H9 (cell line): ENCODE results near the gene SCLY. TPM values are rescaled to one million over a fixed set of nuclear protein-coding genes. Genes with fewer than 3 reads are reported as not detected.

Source experiments
- DNase-seq: peaks from one replicate; pipeline ENCODE4 v3.0.0-alpha.2; 2017
- H2AFZ ChIP-seq: one replicate; pipeline ENCODE4 v1.6.1; 2013; ENCODE audit warnings: mild to moderate bottlenecking, low read length, control low read depth, moderate library complexity
- H2AK5ac ChIP-seq: 2 replicates; pipeline ENCODE4 v1.6.1; 2013; ENCODE audit warnings: low read length, control low read depth, mixed read lengths; ENCODE audit not compliant: insufficient read length
- H2BK120ac ChIP-seq: one replicate; pipeline ENCODE4 v1.6.1; 2013; ENCODE audit warnings: low read depth, mild to moderate bottlenecking, low read length, control low read depth, inconsistent platforms; ENCODE audit not compliant: poor library complexity, severe bottlenecking
- H2BK12ac ChIP-seq: 2 replicates; pipeline ENCODE4 v1.6.1; 2013; ENCODE audit warnings: low read length, control low read depth, mixed read lengths, low read depth; ENCODE audit not compliant: insufficient read length
- H2BK15ac ChIP-seq: 2 replicates; pipeline ENCODE4 v1.6.1; 2013; ENCODE audit warnings: low read depth, low read length, control low read depth
- H2BK20ac ChIP-seq: one replicate; pipeline ENCODE4 v1.6.1; 2013; ENCODE audit warnings: low read depth, mild to moderate bottlenecking, low read length, control low read depth, inconsistent platforms; ENCODE audit not compliant: poor library complexity, severe bottlenecking
- H2BK5ac ChIP-seq: 2 replicates; pipeline ENCODE4 v1.6.1; 2013; ENCODE audit warnings: low read length, control low read depth, mixed read lengths; ENCODE audit not compliant: insufficient read length
- H3K14ac ChIP-seq: 2 replicates; pipeline ENCODE4 v1.6.1; 2013; ENCODE audit warnings: low read length, control low read depth; ENCODE audit not compliant: insufficient read depth
- H3K18ac ChIP-seq: 2 replicates; pipeline ENCODE4 v1.6.1; 2013; ENCODE audit warnings: low read depth, mild to moderate bottlenecking, mixed read lengths, low read length, control low read depth; ENCODE audit not compliant: insufficient read length
- H3K23ac ChIP-seq: 2 replicates; pipeline ENCODE4 v1.6.1; 2013; ENCODE audit warnings: low read length, control low read depth, mixed read lengths, low read depth; ENCODE audit not compliant: insufficient read length
- H3K23me2 ChIP-seq: 2 replicates; pipeline ENCODE4 v1.6.1; 2013; ENCODE audit warnings: low read depth, mild to moderate bottlenecking, mixed read lengths, low read length, control low read depth; ENCODE audit not compliant: insufficient read length, poor library complexity, severe bottlenecking
- H3K27ac ChIP-seq: 2 replicates; pipeline ENCODE4 v1.5.1; 2013; ENCODE audit warnings: low read length, control low read depth, mixed read lengths, low read depth; ENCODE audit not compliant: insufficient read length
- H3K27me3 ChIP-seq: 2 replicates; pipeline ENCODE4 v1.6.1; 2013; ENCODE audit warnings: low read length, control low read depth, inconsistent platforms; ENCODE audit not compliant: insufficient read depth
- H3K4ac ChIP-seq: 2 replicates; pipeline ENCODE4 v1.6.1; 2013; ENCODE audit warnings: low read depth, mild to moderate bottlenecking, control low read depth, inconsistent platforms, low read length, moderate library complexity
- H3K4me1 ChIP-seq: 2 replicates; pipeline ENCODE4 v1.6.1; 2013; ENCODE audit warnings: low read length, control low read depth, inconsistent platforms; ENCODE audit not compliant: insufficient read depth
- H3K4me2 ChIP-seq: 2 replicates; pipeline ENCODE4 v1.6.1; 2013; ENCODE audit warnings: low read length, control low read depth, mixed read lengths; ENCODE audit not compliant: insufficient read length, insufficient read depth
- H3K56ac ChIP-seq: 2 replicates; pipeline ENCODE4 v1.6.1; 2013; ENCODE audit warnings: low read depth, mild to moderate bottlenecking, mixed read lengths, low read length, control low read depth; ENCODE audit not compliant: insufficient read length
- H3K79me1 ChIP-seq: 2 replicates; pipeline ENCODE4 v1.6.1; 2013; ENCODE audit warnings: low read depth, mild to moderate bottlenecking, moderate library complexity, low read length, control low read depth, inconsistent platforms; ENCODE audit not compliant: insufficient read depth, poor library complexity, severe bottlenecking
- H3K79me2 ChIP-seq: 2 replicates; pipeline ENCODE4 v1.6.1; 2013; ENCODE audit warnings: low read length, control low read depth, inconsistent platforms; ENCODE audit not compliant: insufficient read depth
- H3K9ac ChIP-seq: 2 replicates; pipeline ENCODE4 v1.6.1; 2013; ENCODE audit warnings: low read length, control low read depth, mixed read lengths; ENCODE audit not compliant: insufficient read length; ENCODE audit errors: extremely low read depth
- H3K9me3 ChIP-seq: one replicate; pipeline ENCODE4 v1.6.1; 2013; ENCODE audit warnings: low read depth, low read length, inconsistent platforms; ENCODE audit not compliant: control insufficient read depth
- H3T11ph ChIP-seq: one replicate; pipeline ENCODE4 v1.6.1; 2013; ENCODE audit warnings: mild to moderate bottlenecking, low read length, control low read depth, inconsistent platforms
- H4K20me1 ChIP-seq: one replicate; pipeline ENCODE4 v1.6.1; 2013; ENCODE audit not compliant: control insufficient read depth, insufficient read length, insufficient read depth
- H4K5ac ChIP-seq: 2 replicates; pipeline ENCODE4 v1.6.1; 2013; ENCODE audit warnings: low read depth, mild to moderate bottlenecking, mixed read lengths, low read length, control low read depth; ENCODE audit not compliant: insufficient read length
- H4K8ac ChIP-seq: replicated peaks from 2 replicates; pipeline ENCODE4 v1.6.1; 2013; ENCODE audit warnings: low read length, control low read depth, mixed read lengths, low read depth; ENCODE audit not compliant: insufficient read length
- H4K91ac ChIP-seq: 2 replicates; pipeline ENCODE4 v1.6.1; 2013; ENCODE audit warnings: low read depth, mild to moderate bottlenecking, moderate library complexity, mixed read lengths, low read length, control low read depth; ENCODE audit not compliant: insufficient read length
- H3K27ac Mint-ChIP-seq, 3 experiments: 2 replicates in 2 of 3; 3 replicates in 1 of 3; pipeline ENCODE4 v1.8.0; 2020 to 2021; ENCODE audit warnings: mixed read lengths in 3 of 3, mild to moderate bottlenecking in 1 of 3, moderate library complexity in 1 of 3
- H3K27me3 Mint-ChIP-seq: 2 replicates; pipeline ENCODE4 v1.8.0; 2021; ENCODE audit warnings: low read depth, mild to moderate bottlenecking, moderate library complexity, mixed read lengths
- H3K36me3 Mint-ChIP-seq, 3 experiments: 2 replicates in 2 of 3; 3 replicates in 1 of 3; pipeline ENCODE4 v1.8.0; 2020 to 2021; ENCODE audit warnings: low read depth in 3 of 3, mixed read lengths in 3 of 3; ENCODE audit not compliant: insufficient read depth in 1 of 3
- H3K4me1 Mint-ChIP-seq, 2 experiments: 2 replicates each; pipeline ENCODE4 v1.8.0; 2020; ENCODE audit warnings: mixed read lengths in 2 of 2
- H3K4me3 Mint-ChIP-seq, 2 experiments: 2 replicates in 1 of 2; 3 replicates in 1 of 2; pipeline ENCODE4 v1.8.0; 2020 to 2021; ENCODE audit warnings: mild to moderate bottlenecking in 2 of 2, mixed read lengths in 2 of 2, moderate library complexity in 1 of 2
- H3K9me3 Mint-ChIP-seq, 2 experiments: 2 replicates in 1 of 2; 3 replicates in 1 of 2; pipeline ENCODE4 v1.8.0; 2020; ENCODE audit warnings: mild to moderate bottlenecking in 2 of 2, mixed read lengths in 2 of 2, moderate library complexity in 1 of 2
- WGBS: extraction: QIAGEN DNeasy Blood & Tissue Kit; methylation state at CpG from one replicate; pipeline ENCODE4 v1.1.7; 2013; ENCODE audit warnings: missing lambda C conversion rate, low lambda C conversion rate, mixed read lengths; ENCODE audit not compliant: insufficient read length; ENCODE audit errors: extremely low coverage; 5-methylcytosine and 5-hydroxymethylcytosine counted together
- total RNA-seq: library from RNA; stranded (reverse); gene quantifications from 2 replicates; pipeline ENCODE4 v1.2.1, GENCODE V29; 2021
- TF ChIP-seq, protein P1 (sequence below): fragments of 200-600 bp; sonication (generic); conservative IDR thresholded peaks from 3 replicates; pipeline ENCODE4 v1.8.0; 2021; ENCODE audit warnings: antibody characterized with exemption, mild to moderate bottlenecking

Gene SCLY
- total RNA-seq, 1 experiment from 2014 or later: 55.3 TPM

DNA sequence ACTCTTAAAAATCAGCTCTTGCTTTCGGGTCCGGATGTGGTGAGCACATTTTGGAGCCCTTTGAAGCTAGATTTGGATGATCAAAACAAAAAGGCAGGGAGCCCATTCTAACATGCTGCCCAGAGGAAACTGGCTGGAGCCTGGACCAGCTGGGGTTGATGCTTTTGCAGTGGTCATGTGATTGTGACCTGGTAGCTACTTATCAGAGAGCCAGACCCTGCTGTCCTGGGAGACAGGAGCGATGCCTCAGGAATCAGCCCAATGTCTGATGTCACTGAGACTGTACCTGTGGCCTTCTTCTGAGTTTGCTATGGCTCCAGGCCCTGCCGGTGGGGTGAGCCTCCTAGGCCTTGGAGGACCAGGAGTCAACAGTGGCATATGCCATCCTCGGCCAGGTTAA is 18.7 kb upstream of the SCLY start:
- no peaks in the 10 kb centered on the region for H3K27me3 Mint-ChIP-seq
- no peaks in the 10 kb centered on the region for H4K20me1 ChIP-seq
- H2AK5ac ChIP-seq: no peak overlapping the region
- no peak overlapping the region for H3K18ac ChIP-seq
- no peaks in the 10 kb centered on the region for H3K79me1 ChIP-seq
- no peak overlapping the region for H3K14ac ChIP-seq
- no CpG with 5 or more reads among the region's 5 CpGs for WGBS
- no peak overlapping the region for H3K56ac ChIP-seq
- no peak overlapping the region for H3K9ac ChIP-seq
- no peak overlapping the region for H3T11ph ChIP-seq
- H2AFZ ChIP-seq: no peak overlapping the region
- H2BK120ac ChIP-seq: no peak overlapping the region
- peaks cover 0 to 4% of the 10 kb centered on the region in 2 experiments; a peak in 1 of 5 replicates for H3K9me3 Mint-ChIP-seq
- H3K4ac ChIP-seq: no peak overlapping the region
- no peak overlapping the region for H4K5ac ChIP-seq
- H2BK15ac ChIP-seq: no peak overlapping the region
- peaks cover 21 to 66% (median 29%) of the 10 kb centered on the region in 3 experiments; a peak in 5 of 7 replicates for H3K36me3 Mint-ChIP-seq
- no peak overlapping the region for H2BK12ac ChIP-seq
- H3K4me3 Mint-ChIP-seq: no peak overlapping the region
- TF ChIP-seq, protein P1, sequence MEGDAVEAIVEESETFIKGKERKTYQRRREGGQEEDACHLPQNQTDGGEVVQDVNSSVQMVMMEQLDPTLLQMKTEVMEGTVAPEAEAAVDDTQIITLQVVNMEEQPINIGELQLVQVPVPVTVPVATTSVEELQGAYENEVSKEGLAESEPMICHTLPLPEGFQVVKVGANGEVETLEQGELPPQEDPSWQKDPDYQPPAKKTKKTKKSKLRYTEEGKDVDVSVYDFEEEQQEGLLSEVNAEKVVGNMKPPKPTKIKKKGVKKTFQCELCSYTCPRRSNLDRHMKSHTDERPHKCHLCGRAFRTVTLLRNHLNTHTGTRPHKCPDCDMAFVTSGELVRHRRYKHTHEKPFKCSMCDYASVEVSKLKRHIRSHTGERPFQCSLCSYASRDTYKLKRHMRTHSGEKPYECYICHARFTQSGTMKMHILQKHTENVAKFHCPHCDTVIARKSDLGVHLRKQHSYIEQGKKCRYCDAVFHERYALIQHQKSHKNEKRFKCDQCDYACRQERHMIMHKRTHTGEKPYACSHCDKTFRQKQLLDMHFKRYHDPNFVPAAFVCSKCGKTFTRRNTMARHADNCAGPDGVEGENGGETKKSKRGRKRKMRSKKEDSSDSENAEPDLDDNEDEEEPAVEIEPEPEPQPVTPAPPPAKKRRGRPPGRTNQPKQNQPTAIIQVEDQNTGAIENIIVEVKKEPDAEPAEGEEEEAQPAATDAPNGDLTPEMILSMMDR: no peak
- no peaks in the 10 kb centered on the region for H3K23me2 ChIP-seq
- no peak overlapping the region for H4K91ac ChIP-seq
- no peaks in the 10 kb centered on the region for H3K27me3 ChIP-seq
- H3K4me2 ChIP-seq: no peak overlapping the region
- no peak overlapping the region for H3K23ac ChIP-seq
- H3K27ac Mint-ChIP-seq: no peak overlapping the region
- H3K9me3 ChIP-seq: no peaks in the 10 kb centered on the region
- no peak overlapping the region for H2BK5ac ChIP-seq
- DNase-seq: no peak
- no peak overlapping the region for H3K27ac ChIP-seq
- no peaks in the 10 kb centered on the region for H3K4me1 Mint-ChIP-seq
- no peak overlapping the region for H4K8ac ChIP-seq
- H3K79me2 ChIP-seq: no peaks in the 10 kb centered on the region
- no peak overlapping the region for H2BK20ac ChIP-seq
- H3K4me1 ChIP-seq: no peaks in the 10 kb centered on the region
